ENCODE measurements around the gene PRAC1.

DNA sequence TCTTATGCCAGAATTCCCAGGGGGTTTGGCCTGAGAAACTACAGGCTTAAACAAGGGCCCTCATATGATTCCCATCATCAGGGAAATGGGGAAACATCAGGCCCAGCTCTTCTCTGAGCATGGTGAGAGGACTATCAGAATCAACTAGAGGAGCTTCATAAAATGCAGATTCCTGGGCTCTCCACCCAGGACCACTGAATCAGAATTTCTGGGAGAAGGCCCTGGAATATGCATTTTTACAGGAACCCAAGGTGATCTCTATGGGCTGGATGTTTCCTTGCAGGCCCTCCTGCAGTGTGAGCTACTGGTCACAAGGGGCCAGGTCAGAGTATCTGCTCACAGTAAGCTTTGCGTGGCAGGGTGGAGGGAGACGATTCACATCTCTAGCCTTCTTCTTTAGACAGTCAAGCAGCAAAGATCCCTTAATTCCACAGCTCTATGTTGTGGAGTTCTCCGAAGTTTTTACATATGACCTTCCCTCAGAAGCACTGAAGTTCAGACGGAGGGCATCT lies 45.0 kb upstream of the PRAC1 start:
- TF ChIP-seq POLR2AphosphoS5 (IDR thresholded peaks at IDR 0.05; ENCODE audit: low read depth, low read length) (no peak), BACH1 (IDR thresholded peaks at IDR 0.05; ENCODE audit: low read length) (no peak), CHD2 (IDR thresholded peaks at IDR 0.05; ENCODE audit: low read length) (no peak), BCL11A (IDR thresholded peaks at IDR 0.05; ENCODE audit: low read depth in 2 of 2, low read length in 2 of 2) (no peak), EZH2 (IDR thresholded peaks at IDR 0.05; ENCODE audit: low read depth, low read length, severe bottlenecking) (no peak), POLR2A (IDR thresholded peaks at IDR 0.05; ENCODE audit: control extremely low read depth in 1 of 2, low read depth in 2 of 2, low read length in 2 of 2) (no peak), TAF1 (IDR thresholded peaks at IDR 0.05; ENCODE audit: low read depth, low read length) (no peak), HDAC2 (IDR thresholded peaks at IDR 0.05; ENCODE audit: borderline replicate concordance in 1 of 2, low read depth in 2 of 2, low read length in 2 of 2) (no peak), RFX5 (IDR thresholded peaks at IDR 0.05; ENCODE audit: borderline replicate concordance, low read depth, low read length) (no peak), SAP30 (IDR thresholded peaks at IDR 0.05; ENCODE audit: insufficient read depth, insufficient replicate concordance, low read length) (no peak), SIN3A (conservative IDR thresholded peaks at IDR 0.05 in 1 of 2, IDR thresholded peaks at IDR 0.05 in 1 of 2; ENCODE audit: low read depth in 1 of 2, low read length in 2 of 2) (no peak)
- TF ChIP-seq, protein P1, sequence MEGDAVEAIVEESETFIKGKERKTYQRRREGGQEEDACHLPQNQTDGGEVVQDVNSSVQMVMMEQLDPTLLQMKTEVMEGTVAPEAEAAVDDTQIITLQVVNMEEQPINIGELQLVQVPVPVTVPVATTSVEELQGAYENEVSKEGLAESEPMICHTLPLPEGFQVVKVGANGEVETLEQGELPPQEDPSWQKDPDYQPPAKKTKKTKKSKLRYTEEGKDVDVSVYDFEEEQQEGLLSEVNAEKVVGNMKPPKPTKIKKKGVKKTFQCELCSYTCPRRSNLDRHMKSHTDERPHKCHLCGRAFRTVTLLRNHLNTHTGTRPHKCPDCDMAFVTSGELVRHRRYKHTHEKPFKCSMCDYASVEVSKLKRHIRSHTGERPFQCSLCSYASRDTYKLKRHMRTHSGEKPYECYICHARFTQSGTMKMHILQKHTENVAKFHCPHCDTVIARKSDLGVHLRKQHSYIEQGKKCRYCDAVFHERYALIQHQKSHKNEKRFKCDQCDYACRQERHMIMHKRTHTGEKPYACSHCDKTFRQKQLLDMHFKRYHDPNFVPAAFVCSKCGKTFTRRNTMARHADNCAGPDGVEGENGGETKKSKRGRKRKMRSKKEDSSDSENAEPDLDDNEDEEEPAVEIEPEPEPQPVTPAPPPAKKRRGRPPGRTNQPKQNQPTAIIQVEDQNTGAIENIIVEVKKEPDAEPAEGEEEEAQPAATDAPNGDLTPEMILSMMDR (IDR thresholded peaks at IDR 0.05; ENCODE audit: control extremely low read depth in 1 of 3, insufficient read depth in 1 of 3, low read depth in 1 of 3, low read length in 3 of 3), result peak in 1 of 3 experiments; percentile 12; a peak in 1 of 4 replicates
- TF ChIP-seq, protein P2, sequence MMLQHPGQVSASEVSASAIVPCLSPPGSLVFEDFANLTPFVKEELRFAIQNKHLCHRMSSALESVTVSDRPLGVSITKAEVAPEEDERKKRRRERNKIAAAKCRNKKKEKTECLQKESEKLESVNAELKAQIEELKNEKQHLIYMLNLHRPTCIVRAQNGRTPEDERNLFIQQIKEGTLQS (IDR thresholded peaks at IDR 0.05; ENCODE audit: insufficient read depth, low read depth, low read length), result 0 out of 2 replicates have a peak, but pooled peaks have one; percentile 28
- TF ChIP-seq, protein P3, sequence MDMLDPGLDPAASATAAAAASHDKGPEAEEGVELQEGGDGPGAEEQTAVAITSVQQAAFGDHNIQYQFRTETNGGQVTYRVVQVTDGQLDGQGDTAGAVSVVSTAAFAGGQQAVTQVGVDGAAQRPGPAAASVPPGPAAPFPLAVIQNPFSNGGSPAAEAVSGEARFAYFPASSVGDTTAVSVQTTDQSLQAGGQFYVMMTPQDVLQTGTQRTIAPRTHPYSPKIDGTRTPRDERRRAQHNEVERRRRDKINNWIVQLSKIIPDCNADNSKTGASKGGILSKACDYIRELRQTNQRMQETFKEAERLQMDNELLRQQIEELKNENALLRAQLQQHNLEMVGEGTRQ (IDR thresholded peaks at IDR 0.05; ENCODE audit: low read length), result no peak
